Activated T-helper 1 cell treated with Interleukin-2 at 50 U/mL for 16 hours (primary cell): ENCODE results near the gene ATP6V0D1.
A peak's percentile ranks its signal among the peaks of the same experiment; 100 is the strongest.
"Not testable (repeated sequence)": the region's sequence is repeated elsewhere in the genome, so short reads cannot be mapped to it uniquely, and the experiment has no call there.

Experiments
- DNase-seq: peaks from one replicate; pipeline ENCODE4 v3.0.0-alpha.2; 2020; ENCODE audit warnings: low read depth

ATP6V0D1 gene

GRCh38 chr16:67504031-67505021, 23.4 kb upstream of the ATP6V0D1 start:
- peak; percentile 32 for DNase-seq

GRCh38 chr16:67499106-67499505, 18.1 kb upstream of the ATP6V0D1 start:
- no peak for DNase-seq

- DNase-seq: no peak
Measured at GRCh38 chr16:67490335-67491096, 9.6 kb upstream of the ATP6V0D1 start.

GRCh38 chr16:67489401-67490083, 8.6 kb upstream of the ATP6V0D1 start:
- no peak for DNase-seq

GRCh38 chr16:67487561-67487960, 6.6 kb upstream of the ATP6V0D1 start:
- DNase-seq: not testable (repeated sequence)

GRCh38 chr16:67486805-67487204, 5.8 kb upstream of the ATP6V0D1 start:
- DNase-seq: no peak

- DNase-seq: no peak
Measured at GRCh38 chr16:67483731-67484525, 3.0 kb upstream of the ATP6V0D1 start.

- no peak for DNase-seq
Measured at GRCh38 chr16:67483150-67483549, 2.2 kb upstream of the ATP6V0D1 start, which contains the start of gene AGRP. Gene AGRP, minus strand, starts transcription at chr16:67483547. Its CDS starts 149 bp downstream, at chr16:67483398.

- DNase-seq: no peak
Measured at GRCh38 chr16:67482233-67482924, 1.4 kb upstream of the ATP6V0D1 start.

GRCh38 chr16:67481561-67482232, 740 bp upstream of the ATP6V0D1 start:
- no peak for DNase-seq

GRCh38 chr16:67477960-67478554, 2.9 kb downstream of the ATP6V0D1 start:
- DNase-seq: no peak

GRCh38 chr16:67474551-67475455, 6.2 kb downstream of the ATP6V0D1 start:
- no peak for DNase-seq

- DNase-seq: no peak
Measured at GRCh38 chr16:67471758-67472384, 9.1 kb downstream of the ATP6V0D1 start.

- DNase-seq: no peak
Measured at GRCh38 chr16:67470359-67470758, 10.6 kb downstream of the ATP6V0D1 start.

GRCh38 chr16:67468731-67469130, 12.2 kb downstream of the ATP6V0D1 start:
- no peak for DNase-seq

- DNase-seq: no peak
Measured at GRCh38 chr16:67466581-67466980, 14.4 kb downstream of the ATP6V0D1 start.

GRCh38 chr16:67464565-67464964, 16.4 kb downstream of the ATP6V0D1 start:
- no peak for DNase-seq

GRCh38 chr16:67463691-67464090, 17.3 kb downstream of the ATP6V0D1 start:
- DNase-seq: no peak
